Germinal center (tissue), 1 donor: ENCODE data around the gene BAZ1A.
"Not testable (repeated sequence)": the region's sequence is repeated elsewhere in the genome, so short reads cannot be mapped to it uniquely, and the experiment has no call there.

Experiments
- DNase-seq: peaks from one replicate; pipeline ENCODE4 v3.0.0; 2012; ENCODE audit warnings: mixed read lengths, low spot score

The BAZ1A gene

DNA sequence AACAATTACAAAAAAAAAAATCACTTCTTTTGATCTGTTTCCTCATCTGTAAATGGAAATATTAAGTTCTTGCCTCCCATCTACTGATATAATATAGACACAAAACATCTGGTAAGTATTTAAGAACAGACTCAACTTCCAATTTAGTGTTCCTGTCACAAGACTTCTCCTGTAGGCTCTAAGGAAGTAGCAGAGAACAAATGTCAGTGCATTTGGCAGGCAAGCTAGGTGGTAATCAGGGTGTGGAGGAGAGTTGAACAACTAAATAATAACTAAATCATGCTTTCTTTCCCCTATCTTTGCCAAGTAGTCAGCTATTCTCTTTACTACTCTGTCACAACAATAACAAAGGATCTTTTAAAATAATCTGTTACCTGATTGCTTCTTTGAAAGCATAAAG is 22.1 kb downstream of the BAZ1A start:
- DNase-seq: no peak

DNA sequence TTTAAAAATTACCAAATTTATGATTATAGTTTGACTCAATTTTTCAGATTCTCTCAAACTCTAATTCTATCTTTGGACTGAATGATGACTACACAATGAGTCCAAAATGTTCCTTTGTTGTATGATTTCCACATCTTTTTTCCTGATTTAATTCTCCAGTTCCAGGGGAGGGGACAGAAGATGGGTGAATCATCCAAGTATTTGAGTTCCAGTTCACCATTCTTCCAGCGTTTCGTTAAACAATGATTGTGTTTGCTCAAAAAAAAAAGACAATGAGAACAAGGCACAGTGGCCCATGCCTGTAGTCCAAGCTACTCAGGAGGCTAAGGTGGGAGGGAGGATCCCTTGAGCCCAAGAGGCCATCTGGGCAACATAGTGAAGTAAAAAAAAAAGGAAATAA is 23.8 kb downstream of the BAZ1A start:
- no peak for DNase-seq

DNA sequence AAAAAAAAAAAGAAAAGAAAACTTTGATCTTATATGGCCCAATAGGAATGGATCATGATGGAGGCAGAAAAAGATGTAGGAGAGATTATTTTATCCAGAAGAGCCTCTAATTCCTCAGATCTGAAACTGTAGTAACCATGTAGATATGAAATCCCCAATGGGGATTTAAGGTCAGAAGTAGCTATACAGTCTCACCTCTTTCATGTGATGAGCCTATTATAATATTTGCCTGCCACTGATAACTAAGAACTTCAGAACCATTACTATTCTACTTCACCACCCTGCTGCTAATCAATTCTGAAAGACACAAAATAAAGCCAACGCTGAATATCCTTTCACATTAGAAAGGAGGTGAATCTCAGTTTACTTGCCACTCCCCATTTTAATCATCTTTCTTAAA is 29.3 kb downstream of the BAZ1A start:
- no peak for DNase-seq

DNA sequence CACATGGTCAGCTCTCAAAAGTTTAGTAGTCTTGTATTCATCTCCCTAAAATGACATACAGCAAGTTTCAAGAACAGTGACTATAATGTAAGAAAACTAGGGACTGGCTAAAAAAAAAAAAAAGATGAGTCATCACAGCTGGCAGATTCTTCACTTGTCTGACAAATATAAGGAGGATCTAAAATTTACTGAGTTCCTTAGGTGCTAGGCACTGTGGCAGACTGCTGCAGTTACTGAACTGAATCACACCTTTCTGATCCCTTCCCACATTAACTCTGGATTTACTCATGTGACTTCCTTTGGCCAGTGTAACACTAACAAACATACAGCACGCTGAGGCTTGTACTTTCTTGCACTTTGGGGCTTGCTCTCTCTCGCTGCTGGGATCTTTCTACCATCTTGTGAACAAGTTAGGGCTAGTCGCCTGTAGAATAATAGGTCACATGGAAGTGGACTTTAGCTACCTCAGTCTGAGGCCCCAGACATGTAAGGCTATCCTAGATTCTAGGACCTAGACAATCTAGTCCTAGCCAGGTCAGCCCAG is 32.1 kb downstream of the BAZ1A start:
- no peak for DNase-seq

DNA sequence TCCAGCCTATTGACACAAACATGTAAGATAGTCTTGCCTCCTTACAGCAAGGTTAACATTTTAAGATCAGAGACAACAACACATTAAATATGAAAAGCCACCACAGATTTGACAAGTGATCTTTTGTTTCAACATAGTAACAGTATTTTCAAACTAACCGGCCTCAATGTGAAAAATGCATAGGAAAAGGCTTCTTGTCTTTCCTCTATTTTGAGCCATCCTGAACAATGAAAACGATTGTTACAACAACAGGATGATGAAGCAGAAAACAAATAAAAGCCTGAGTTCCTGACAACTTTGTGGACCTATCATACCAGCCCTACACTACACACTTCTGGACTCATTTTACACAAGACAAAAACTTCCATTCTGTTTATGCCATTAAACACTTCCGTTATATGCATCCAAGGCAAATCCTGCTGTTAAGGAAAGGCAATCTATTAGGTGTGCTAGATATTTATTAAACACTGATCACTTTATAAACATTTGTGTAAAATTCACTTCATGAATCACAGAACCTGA is 37.3 kb downstream of the BAZ1A start:
- DNase-seq: no peak

DNA sequence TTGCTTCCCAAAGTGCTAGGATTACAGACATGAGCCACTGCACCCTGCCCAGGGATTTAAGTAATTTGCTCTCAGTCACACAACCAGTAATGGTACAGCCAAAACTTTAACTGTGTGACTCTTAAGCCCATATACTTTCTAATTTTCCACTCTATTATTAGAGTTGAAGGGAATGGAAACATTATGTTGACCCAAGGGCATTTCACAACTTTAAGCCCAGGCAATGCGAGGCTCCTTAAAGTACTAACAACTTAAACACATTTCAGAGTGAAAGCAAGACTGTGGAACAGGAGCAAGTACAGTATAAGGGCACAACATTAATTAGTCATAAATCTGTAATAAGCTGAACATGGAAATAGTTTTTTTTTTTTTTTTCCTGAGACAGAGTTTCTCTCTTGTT is 39.8 kb downstream of the BAZ1A start:
- DNase-seq: no peak

DNA sequence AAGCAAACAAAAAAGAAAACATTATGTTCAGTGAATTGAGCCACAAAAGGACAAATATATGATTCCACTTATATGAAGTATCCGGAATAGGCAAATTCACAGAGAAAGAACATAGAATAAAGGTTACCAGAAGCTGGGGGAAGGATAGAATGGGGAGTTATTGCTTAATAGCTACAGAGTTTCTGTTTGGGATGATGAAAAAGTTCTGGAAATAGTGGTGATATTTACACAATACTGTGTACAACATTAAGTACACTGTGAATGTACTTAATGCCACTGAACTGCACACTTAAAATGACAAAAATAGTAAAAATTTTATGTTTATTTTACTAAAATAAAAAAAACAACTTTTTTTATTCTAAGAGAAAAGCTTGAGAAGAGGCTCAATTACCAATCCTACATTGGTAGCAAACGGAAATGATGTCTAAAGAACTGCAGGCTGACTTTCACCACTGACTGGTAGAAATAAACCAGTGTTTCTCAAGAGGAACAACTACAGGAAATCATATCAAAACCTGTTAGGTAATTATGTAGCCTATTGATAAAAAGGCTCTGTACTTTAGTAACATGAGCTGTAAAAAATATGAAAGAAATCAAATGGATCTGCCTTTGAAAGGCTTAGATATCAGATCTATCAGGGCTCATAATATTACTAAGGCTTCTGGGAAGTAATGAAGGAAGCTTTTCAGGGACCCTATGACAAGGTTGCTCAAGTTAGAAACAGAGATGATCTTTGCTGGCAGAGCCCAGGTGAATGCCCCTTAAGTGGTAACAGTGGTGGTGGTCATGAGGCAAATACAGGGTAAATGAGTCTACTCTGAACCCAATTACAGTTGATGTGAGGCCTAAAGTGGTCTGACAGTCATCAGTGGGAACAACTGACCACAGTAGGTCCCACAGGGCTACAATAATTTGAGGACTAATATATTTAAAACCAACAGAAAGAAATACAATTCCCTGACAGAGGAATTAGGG is 41.3 kb downstream of the BAZ1A start:
- no peak for DNase-seq

DNA sequence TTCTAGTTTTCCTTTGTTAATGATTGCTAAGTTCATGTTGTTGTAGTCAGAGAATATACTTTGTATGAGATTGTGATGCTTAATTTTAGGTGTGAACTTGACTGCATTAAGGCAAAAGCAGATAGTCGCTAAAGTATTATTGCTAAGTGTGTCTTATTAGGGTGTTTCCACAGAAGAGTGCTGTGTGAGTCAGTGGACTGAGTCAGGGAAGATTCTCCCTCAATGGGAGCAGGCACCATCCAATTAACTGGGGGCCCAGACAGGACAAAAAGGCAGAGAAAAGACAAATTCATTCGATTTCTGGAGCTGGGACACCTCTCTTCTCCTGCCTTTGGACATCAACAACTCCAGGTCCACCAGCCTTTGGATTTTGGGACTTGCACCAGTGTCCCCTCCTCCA is 48.5 kb downstream of the BAZ1A start:
- no peak for DNase-seq

DNA sequence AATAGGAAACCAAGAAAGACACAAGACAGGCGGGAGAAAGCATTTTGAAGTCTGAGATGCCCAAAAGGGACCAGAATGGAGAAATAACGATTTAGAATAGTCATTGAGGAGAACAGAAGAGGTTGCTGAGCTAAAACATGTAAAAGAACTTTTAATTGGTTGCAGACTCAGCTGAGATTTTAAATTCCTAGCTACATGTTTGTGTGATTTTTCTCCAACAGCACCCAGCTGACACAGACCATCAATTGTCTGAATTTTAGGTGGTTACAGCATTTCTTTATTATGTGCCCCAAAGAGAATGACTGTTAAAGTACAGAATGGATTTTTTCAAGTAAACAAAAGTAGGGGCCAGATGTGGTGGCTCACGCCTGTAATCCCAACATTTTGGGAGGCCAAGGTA is 50.3 kb downstream of the BAZ1A start:
- DNase-seq: no peak

DNA sequence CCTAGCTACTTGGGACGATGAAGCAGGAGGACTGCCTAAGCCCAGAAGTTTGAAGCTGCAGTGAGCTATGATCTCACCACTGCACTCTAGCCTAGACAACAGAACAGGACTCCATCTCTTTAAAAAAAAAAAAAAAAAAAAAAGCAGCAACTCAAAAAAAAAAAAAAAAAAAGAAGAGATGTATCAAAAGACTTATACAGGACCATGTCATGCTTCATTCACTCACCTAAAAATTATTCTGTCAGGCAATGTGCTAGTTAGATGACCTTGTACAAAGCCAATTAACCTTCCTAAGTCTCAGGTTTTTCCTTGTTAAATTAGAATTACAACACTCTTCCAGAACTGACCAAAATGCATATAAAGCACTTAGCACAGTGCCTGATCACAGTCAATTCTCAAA is 50.9 kb downstream of the BAZ1A start:
- DNase-seq: no peak

DNA sequence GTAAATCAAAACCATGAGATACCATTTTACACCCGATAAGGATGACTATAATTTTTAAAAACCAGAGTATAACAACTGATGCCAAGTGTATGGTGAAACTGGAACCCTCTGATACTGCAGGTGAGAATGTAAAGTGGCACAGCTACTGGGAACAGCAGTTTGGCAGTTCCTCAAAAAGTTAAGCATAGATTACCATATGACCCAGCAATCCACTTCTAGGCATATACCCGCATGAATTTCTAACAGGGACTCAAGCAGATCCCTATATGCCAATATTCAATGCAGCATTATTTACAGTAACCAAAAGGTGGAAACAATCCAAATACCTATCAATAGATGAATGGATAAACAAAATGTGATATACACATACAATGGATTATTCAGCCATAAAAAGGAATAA is 57.4 kb downstream of the BAZ1A start:
- no peak for DNase-seq

DNA sequence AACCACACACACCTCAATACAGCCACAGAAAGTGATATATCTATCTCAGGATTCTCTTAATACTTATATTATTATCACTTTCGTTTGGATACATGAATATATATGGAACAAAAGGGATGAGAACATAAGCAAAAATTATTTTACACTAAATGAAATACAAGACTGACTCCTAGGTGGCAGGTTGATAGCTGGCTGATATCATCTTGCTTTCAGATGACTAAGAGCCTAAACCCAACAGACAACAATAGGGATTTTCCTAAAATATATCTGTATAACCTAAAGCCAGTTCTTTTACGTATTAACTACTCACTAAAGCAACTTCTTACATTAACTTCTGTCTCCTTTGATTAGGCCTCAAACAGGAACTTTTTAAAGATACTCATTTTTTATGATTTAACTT is 65.1 kb downstream of the BAZ1A start:
- DNase-seq: no peak

DNA sequence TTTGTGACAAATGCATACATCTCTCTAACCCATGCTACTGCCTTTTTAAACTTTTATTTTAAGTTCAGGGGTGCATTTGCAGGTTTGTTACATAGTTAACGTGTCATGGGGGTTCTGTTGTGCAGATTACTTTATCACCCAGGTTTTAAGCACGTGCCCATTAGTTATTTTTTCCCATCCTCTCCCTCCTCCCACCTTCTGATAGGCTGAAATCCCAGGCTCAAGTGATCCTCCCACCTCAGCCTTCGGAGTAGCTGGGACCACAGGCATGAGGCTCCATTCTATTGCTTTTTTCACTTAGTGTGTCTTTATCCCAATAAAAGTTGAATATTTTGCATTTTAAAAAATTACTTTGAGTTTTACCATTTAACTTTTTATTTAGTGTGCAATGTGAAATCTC is 68.9 kb downstream of the BAZ1A start:
- no peak for DNase-seq

DNA sequence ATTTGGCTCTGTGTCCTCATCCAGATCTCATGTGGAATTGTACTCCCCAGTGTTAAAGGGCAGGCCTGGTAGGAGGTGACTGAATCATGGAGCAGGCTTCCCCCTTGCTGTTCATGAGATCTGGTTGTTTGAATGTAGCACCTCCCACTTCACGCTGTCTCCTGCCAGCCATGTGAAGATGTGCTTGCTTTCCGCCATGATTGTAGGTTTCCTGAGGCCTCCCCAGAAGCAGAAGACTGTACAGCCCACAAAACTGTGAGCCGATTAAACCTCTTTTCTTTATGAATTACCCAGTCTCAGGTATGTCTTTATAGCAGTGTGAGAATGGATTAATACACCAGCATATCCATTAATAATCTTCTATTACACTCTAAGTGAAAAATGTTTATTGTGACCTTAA is 70.2 kb downstream of the BAZ1A start:
- no peak for DNase-seq

DNA sequence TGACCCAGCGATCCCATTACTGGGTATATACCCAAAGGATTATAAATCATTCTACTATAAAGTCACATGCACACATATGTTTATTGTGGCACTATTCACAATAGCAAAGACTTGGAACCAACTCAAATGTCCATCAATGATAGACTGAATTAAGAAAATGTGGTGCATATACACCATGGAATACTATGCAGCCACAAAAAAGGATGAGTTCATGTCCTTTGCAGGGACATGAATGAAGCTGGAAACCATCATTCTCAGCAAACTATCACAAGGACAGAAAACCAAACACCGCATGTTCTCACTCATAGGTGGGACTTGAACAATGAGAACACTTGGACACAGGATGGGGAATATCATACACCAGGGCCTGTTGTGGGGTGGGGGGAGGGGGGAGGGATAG is 76.3 kb downstream of the BAZ1A start:
- DNase-seq: not testable (repeated sequence)

DNA sequence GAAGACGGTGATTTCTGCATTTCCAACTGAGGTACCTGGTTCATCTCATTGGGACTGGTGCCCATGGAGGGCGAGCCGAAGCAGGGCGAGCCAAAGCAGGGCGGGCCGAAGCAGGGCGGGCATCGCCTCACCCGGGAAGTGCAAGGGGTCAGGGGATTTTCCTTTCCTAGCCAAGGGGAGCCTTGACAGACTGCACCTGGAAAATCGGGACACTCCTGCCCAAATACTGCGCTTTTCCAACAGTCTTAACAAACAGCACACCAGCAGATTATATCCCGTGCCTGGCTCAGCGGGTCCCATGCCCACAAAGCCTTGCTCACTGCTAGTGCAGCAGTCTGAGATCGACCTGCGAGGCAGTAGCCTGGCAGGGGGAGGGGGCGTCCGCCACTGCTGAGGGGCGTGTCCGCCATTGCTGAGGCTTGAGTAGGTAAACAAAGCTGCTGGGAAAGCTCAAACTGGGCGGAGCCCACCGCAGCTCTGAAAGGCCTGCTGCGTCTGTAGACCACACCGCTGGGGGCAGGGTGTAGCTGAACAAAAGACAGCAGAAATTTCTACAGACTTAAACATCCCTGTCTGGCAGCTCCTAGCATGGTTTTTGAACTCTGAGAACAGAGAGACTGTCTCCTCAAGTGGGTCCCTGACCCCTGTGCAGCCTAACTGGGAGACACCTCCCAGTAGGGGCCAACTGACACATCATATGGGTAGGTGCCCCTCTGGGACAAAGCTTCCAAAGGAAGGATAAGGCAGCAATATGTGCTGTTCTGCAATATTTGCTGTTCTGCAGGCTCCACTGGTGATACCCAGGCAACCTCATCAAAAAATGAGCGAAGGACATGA is 77.2 kb downstream of the BAZ1A start:
- no peak for DNase-seq

DNA sequence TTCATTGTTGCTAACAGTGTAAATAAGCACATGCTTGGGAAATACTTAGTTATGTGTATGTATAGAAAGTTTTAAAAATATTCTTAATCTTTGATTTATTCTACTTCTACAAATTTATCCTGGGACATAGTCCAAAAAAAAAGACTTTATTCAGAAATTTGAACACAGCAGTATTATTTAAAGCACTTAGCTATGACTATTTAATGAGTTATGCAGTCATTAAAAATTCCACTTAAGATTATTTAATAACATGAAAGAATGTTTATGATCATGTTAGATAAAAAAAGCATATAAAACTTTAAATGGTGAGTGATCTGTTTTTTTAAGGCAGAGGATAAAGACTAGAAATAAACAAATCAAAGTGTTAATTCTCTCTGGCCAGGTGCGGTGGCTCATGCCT is 78.3 kb downstream of the BAZ1A start:
- no peak for DNase-seq

DNA sequence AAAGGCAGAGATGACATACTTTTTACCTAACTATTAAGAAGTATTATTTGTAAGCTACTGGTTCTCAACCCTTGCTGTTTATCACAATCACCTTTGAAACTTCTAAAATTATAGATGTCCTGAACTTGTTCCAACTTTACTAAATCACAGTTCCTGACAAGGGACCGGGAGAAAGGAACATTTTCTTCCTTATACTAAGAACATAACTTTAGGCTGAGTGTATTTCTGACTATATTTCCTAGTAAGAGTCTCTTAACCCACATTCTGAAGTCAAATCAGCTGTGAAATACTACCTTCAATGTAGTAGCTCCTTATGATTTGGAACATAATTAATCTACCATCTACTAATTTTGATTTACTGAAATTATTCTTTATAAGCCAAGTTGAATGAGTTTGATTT is 80.2 kb downstream of the BAZ1A start:
- no peak for DNase-seq

DNA sequence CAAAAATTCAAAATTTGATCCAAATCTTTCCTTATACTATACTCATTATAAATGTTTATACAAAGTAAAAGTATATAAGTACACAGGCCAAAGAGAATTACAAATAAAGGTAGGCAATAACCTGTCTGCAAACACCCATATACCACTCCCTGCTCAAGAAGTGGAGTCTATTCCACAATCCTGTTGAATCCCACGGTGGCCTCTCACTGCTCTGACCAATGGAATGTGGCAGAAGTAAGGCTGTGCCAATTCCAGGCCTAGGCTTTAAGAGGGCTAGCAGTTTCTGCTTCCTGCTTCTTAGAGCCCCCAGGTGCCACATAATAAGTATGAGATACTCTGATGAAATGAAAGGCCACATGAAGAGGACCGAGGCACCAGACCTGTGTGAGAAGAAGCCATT is 80.9 kb downstream of the BAZ1A start:
- DNase-seq: no peak

DNA sequence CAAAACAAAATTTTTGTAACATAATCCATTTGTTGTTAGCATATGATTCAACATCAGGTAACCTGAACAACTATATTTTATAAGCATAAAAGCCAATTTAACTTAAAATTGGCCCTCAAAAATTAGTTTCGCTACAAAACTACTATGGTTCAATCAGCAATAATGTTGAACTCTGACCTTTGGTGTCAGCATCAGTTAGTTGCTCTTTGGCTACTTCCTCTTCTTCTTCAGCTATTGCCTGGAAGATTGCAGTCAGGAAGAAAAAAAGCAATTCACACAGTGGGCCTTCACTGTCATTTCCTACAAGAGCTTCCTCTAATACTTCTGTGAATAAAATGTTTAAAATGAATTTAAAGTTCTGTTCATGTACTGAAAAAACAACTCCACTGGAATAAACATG is 82.6 kb downstream of the BAZ1A start:
- no peak for DNase-seq

DNA sequence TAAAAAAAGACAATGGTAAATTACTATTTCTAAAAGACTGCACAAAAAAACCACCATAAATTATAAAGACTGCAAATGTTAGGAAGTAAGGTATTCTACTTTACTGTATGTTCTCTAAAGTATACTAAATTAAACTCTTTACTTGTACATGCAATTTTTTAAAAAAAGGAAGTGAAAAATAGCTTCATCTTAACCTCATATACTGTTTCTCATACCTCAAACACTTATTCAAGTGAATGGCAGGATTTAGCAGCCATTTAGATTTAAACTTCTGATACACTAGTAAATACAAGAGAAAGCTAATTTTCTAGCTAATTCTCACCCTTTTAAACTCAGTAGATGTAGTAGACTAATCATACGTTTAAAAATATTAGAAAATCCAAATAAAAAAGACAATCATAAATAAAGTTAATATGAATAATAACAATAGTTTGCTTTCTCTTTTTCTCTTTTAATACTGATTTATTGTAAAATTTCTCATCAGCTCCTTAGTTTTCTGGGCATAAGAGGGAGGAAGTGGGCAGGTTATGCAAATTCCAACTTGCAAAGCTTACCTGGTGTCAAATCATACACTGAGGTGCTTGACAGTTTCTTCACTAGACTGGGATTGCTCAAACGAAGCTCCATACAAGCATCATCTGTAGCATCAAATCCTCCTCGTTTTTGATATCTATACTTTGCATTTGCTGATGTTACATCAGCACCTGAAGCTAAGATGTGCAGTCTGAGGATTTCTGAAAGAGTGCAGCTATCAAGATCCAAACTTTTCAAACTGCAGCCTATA is 89.7 kb downstream of the BAZ1A start:
- peak; percentile 47 for DNase-seq

DNA sequence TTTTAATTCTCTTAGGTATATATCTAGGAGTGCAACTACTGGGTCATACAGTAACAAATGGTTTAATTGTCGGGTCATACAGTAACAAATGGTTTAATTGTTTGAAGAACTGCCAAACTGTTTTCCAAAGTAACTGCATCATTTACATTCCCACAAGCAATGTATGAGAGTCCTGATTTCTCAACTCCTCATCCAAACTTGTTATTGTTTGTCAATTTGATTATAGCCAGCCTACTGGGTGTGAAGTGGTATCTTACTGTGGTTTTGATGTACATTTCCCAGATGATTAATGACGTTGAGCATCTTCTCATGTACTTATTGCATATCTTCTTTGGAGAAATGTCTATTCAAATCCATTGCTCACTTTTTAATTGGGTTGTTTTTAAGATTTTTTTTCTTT is 93.1 kb downstream of the BAZ1A start:
- no peak for DNase-seq
